GM23338 (cell line): ENCODE measurements around the gene PDE4D. TPM values are rescaled to one million over a fixed set of nuclear protein-coding genes. Genes with fewer than 3 reads are reported as not detected.

Source experiments
- ATAC-seq: fragments of 200-7000 bp; cut with Tn5 transposase; 3 replicates; pipeline ENCODE4 v1.9.1; 2020
- DNase-seq: peaks from one replicate; pipeline ENCODE4 v3.0.0-alpha.2; 2015; ENCODE audit warnings: low spot score
- H2AFZ ChIP-seq: fragments of 200-600 bp; sonication (generic); 2 replicates; pipeline ENCODE4 v1.8.0; 2016; ENCODE audit warnings: antibody characterized with exemption, mild to moderate bottlenecking, moderate library complexity
- H3F3A ChIP-seq: fragments of 200-600 bp; sonication (generic); replicated peaks from 2 replicates; pipeline ENCODE4 v1.8.0; 2017; ENCODE audit warnings: antibody characterized with exemption, mixed run types, low read depth
- H3K27ac ChIP-seq: fragments of 200-600 bp; sonication (generic); 2 replicates; pipeline ENCODE4 v1.6.1; 2016; ENCODE audit warnings: low read depth
- H3K27me3 ChIP-seq: fragments of 200-600 bp; sonication (generic); 2 replicates; pipeline ENCODE4 v1.8.0; 2016; ENCODE audit warnings: mild to moderate bottlenecking, mixed run types, moderate library complexity; ENCODE audit not compliant: insufficient read depth
- H3K36me3 ChIP-seq: fragments of 200-600 bp; sonication (generic); 2 replicates; pipeline ENCODE4 v1.8.0; 2016; ENCODE audit warnings: mild to moderate bottlenecking; ENCODE audit not compliant: insufficient read depth
- H3K4me1 ChIP-seq: fragments of 200-600 bp; sonication (generic); 2 replicates; pipeline ENCODE4 v1.8.0; 2016; ENCODE audit warnings: mild to moderate bottlenecking, moderate library complexity; ENCODE audit not compliant: insufficient read depth
- H3K4me2 ChIP-seq: fragments of 200-600 bp; sonication (generic); 2 replicates; pipeline ENCODE4 v1.7.1; 2017; ENCODE audit warnings: mixed run types
- H3K4me3 ChIP-seq: fragments of 200-600 bp; sonication (generic); 2 replicates; pipeline ENCODE4 v1.6.1; 2016; ENCODE audit warnings: mixed run types
- H3K79me2 ChIP-seq: fragments of 200-600 bp; sonication (generic); replicated peaks from 2 replicates; pipeline ENCODE4 v1.8.0; 2017; ENCODE audit warnings: mild to moderate bottlenecking; ENCODE audit not compliant: insufficient read depth
- H3K9me2 ChIP-seq: fragments of 200-600 bp; sonication (generic); 2 replicates; pipeline ENCODE4 v1.8.0; 2017; ENCODE audit not compliant: insufficient read depth
- H4K20me1 ChIP-seq: fragments of 200-600 bp; sonication (generic); replicated peaks from 2 replicates; pipeline ENCODE4 v1.8.0; 2017; ENCODE audit warnings: mild to moderate bottlenecking; ENCODE audit not compliant: insufficient read depth
- H3K27ac Mint-ChIP-seq: 2 replicates; pipeline ENCODE4 v1.8.0; 2020; ENCODE audit warnings: inconsistent platforms, mild to moderate bottlenecking, moderate library complexity, mixed read lengths
- H3K27me3 Mint-ChIP-seq: 3 replicates; pipeline ENCODE4 v1.8.0; 2022; ENCODE audit warnings: low read depth, mild to moderate bottlenecking, moderate library complexity, mixed read lengths, inconsistent platforms; ENCODE audit not compliant: insufficient read depth, poor library complexity
- H3K36me3 Mint-ChIP-seq: 3 replicates; pipeline ENCODE4 v1.8.0; 2021; ENCODE audit warnings: low read depth, mild to moderate bottlenecking, inconsistent platforms, moderate library complexity, mixed read lengths
- H3K4me1 Mint-ChIP-seq: 3 replicates; pipeline ENCODE4 v1.8.0; 2020; ENCODE audit warnings: mild to moderate bottlenecking, inconsistent platforms, mixed read lengths
- H3K4me3 Mint-ChIP-seq: 3 replicates; pipeline ENCODE4 v1.8.0; 2021; ENCODE audit warnings: moderate library complexity, mild to moderate bottlenecking, inconsistent platforms, mixed read lengths
- H3K9me3 Mint-ChIP-seq: 3 replicates; pipeline ENCODE4 v1.8.0; 2020; ENCODE audit warnings: moderate library complexity, mild to moderate bottlenecking, inconsistent platforms, mixed read lengths
- CREB1 ChIP-seq: fragments of 250-450 bp; sonication (Bioruptor Pico); IDR thresholded peaks from 2 replicates; pipeline ENCODE4 v1.5.0; 2020; ENCODE audit warnings: low read depth, mild to moderate bottlenecking, moderate library complexity
- EZH2 ChIP-seq: fragments of 200-600 bp; sonication (generic); IDR thresholded peaks from one replicate; pipeline ENCODE4 v1.8.0; 2017; ENCODE audit warnings: antibody characterized with exemption, mild to moderate bottlenecking, low read depth; ENCODE audit not compliant: unreplicated experiment
- JUNB ChIP-seq: IDR thresholded peaks from one replicate; pipeline ENCODE4 v1.6.1; 2016; ENCODE audit warnings: antibody characterized with exemption; ENCODE audit not compliant: unreplicated experiment
- NANOG ChIP-seq: IDR thresholded peaks from 2 replicates; pipeline ENCODE4 v1.6.1; 2016; ENCODE audit warnings: antibody characterized with exemption, borderline replicate concordance
- STAT1 ChIP-seq: IDR thresholded peaks from one replicate; pipeline ENCODE4 v1.6.1; 2016; ENCODE audit warnings: antibody characterized with exemption; ENCODE audit not compliant: unreplicated experiment
- ZNF114 ChIP-seq: fragments of 250-450 bp; sonication (Bioruptor Pico); IDR thresholded peaks from 2 replicates; pipeline ENCODE4 v1.5.0; 2020; ENCODE audit warnings: mild to moderate bottlenecking, moderate library complexity
- ZNF331 ChIP-seq: fragments of 250-450 bp; sonication (Bioruptor Pico); IDR thresholded peaks from 2 replicates; pipeline ENCODE4 v1.5.0; 2020; ENCODE audit warnings: low read depth, mild to moderate bottlenecking, moderate library complexity
- polyA plus RNA-seq: library from polyadenylated mRNA; unstranded; fragments of >200 nt; fragmentation: Nextera tagmentation; extraction: Ambion mirVana; gene quantifications from 2 replicates; pipeline ENCODE4 v1.2.1, GENCODE V29; 2016
- total RNA-seq: library from RNA; depleted of rRNA; stranded (reverse); fragments of >200 nt; shearing (Covaris generic); gene quantifications from 2 replicates; pipeline ENCODE4 v1.2.3, GENCODE V29; 2014
- TF ChIP-seq, protein P1 (sequence below), 2 experiments: fragments of 200-600 bp in 1 of 2; sonication (generic) in 1 of 2; conservative IDR thresholded peaks; 2 replicates each; pipeline versions ENCODE4 v1.5.1 to v1.6.1; 2016 to 2017; ENCODE audit warnings: antibody characterized with exemption in 2 of 2, low read depth in 2 of 2, mild to moderate bottlenecking in 2 of 2, moderate library complexity in 1 of 2
- TF ChIP-seq, protein P2 (sequence below): fragments of 250-450 bp; sonication (Bioruptor Pico); IDR thresholded peaks from 2 replicates; pipeline ENCODE4 v1.5.0; 2020; ENCODE audit warnings: mild to moderate bottlenecking, moderate library complexity
- TF ChIP-seq, protein P3 (sequence below): IDR thresholded peaks from 2 replicates; pipeline ENCODE4 v1.6.1; 2016; ENCODE audit warnings: antibody characterized with exemption

PDE4D gene
- total and polyA plus RNA-seq, 2 experiments from 2014 or later: 2.1 to 4.7 TPM

DNA sequence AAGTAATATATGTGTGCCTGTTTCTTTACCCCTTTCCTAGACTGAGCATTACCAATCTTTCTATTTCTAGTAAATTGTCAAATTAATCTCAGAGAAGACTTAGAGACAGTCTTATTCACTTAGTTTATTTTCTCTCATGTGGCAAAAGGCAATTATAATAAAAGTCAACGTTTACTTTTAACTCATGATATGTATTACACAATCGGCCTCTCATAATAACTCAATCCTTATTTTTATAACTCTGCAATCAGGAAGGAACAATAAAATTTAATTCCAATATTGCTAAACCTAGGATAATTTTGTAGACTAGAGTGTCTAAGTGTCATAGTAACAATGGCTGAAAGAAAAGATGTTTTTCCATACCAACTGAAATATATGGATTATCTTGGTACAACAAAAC lies 214.6 kb downstream of the PDE4D start:
- Mint-ChIP-seq H3K27me3 (no peaks in the 10 kb centered on the region), H3K27ac (no peak overlapping the region), H3K9me3 (no peaks in the 10 kb centered on the region), H3K4me3 (no peak overlapping the region), H3K4me1 (no peaks in the 10 kb centered on the region), H3K36me3 (no peaks in the 10 kb centered on the region)
- Histone ChIP-seq H3K27ac (no peak overlapping the region), H3K36me3 (no peaks in the 10 kb centered on the region), H3K27me3 (no peaks in the 10 kb centered on the region), H4K20me1 (no peaks in the 10 kb centered on the region), H3K4me1 (no peaks in the 10 kb centered on the region), H3K79me2 (no peaks in the 10 kb centered on the region), H3K4me3 (no peak overlapping the region), H2AFZ (no peak overlapping the region), H3K9me2 (no peaks in the 10 kb centered on the region), H3K4me2 (no peak overlapping the region), H3F3A (no peaks in the 10 kb centered on the region)
- DNase-seq (no peak), ATAC-seq (no peak)
- TF ChIP-seq, protein P1, sequence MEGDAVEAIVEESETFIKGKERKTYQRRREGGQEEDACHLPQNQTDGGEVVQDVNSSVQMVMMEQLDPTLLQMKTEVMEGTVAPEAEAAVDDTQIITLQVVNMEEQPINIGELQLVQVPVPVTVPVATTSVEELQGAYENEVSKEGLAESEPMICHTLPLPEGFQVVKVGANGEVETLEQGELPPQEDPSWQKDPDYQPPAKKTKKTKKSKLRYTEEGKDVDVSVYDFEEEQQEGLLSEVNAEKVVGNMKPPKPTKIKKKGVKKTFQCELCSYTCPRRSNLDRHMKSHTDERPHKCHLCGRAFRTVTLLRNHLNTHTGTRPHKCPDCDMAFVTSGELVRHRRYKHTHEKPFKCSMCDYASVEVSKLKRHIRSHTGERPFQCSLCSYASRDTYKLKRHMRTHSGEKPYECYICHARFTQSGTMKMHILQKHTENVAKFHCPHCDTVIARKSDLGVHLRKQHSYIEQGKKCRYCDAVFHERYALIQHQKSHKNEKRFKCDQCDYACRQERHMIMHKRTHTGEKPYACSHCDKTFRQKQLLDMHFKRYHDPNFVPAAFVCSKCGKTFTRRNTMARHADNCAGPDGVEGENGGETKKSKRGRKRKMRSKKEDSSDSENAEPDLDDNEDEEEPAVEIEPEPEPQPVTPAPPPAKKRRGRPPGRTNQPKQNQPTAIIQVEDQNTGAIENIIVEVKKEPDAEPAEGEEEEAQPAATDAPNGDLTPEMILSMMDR (conservative IDR thresholded peaks at IDR 0.05; ENCODE audit: low read depth in 2 of 2): no peak
- TF ChIP-seq ZNF114 (CRISPR knock-in tag) (no peak), STAT1 (no peak), EZH2 (no peak)

DNA sequence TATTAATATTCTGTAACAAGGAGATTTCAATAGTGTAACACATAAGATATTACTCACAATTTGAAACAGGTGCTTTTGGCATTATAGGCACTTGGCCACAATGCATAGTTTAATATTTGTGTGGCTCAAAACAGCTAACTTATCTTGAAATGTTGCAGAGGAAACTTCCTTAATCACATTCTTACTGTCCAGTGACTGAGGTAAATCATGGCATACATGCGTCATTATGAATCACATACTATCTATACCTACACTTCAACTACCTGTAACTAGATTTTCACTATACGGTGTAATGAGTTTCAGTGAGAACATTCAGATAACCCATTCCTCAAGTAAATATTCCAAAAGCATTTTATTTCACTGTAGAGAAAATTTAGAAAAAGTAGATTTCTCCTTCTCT lies 218.8 kb downstream of the PDE4D start:
- Histone ChIP-seq H3F3A (no peaks in the 10 kb centered on the region), H4K20me1 (no peaks in the 10 kb centered on the region)
- no peak overlapping the region for H3K27ac Mint-ChIP-seq
- TF ChIP-seq, protein P1 (conservative IDR thresholded peaks at IDR 0.05; ENCODE audit: low read depth in 2 of 2): no peak
- TF ChIP-seq, protein P2, sequence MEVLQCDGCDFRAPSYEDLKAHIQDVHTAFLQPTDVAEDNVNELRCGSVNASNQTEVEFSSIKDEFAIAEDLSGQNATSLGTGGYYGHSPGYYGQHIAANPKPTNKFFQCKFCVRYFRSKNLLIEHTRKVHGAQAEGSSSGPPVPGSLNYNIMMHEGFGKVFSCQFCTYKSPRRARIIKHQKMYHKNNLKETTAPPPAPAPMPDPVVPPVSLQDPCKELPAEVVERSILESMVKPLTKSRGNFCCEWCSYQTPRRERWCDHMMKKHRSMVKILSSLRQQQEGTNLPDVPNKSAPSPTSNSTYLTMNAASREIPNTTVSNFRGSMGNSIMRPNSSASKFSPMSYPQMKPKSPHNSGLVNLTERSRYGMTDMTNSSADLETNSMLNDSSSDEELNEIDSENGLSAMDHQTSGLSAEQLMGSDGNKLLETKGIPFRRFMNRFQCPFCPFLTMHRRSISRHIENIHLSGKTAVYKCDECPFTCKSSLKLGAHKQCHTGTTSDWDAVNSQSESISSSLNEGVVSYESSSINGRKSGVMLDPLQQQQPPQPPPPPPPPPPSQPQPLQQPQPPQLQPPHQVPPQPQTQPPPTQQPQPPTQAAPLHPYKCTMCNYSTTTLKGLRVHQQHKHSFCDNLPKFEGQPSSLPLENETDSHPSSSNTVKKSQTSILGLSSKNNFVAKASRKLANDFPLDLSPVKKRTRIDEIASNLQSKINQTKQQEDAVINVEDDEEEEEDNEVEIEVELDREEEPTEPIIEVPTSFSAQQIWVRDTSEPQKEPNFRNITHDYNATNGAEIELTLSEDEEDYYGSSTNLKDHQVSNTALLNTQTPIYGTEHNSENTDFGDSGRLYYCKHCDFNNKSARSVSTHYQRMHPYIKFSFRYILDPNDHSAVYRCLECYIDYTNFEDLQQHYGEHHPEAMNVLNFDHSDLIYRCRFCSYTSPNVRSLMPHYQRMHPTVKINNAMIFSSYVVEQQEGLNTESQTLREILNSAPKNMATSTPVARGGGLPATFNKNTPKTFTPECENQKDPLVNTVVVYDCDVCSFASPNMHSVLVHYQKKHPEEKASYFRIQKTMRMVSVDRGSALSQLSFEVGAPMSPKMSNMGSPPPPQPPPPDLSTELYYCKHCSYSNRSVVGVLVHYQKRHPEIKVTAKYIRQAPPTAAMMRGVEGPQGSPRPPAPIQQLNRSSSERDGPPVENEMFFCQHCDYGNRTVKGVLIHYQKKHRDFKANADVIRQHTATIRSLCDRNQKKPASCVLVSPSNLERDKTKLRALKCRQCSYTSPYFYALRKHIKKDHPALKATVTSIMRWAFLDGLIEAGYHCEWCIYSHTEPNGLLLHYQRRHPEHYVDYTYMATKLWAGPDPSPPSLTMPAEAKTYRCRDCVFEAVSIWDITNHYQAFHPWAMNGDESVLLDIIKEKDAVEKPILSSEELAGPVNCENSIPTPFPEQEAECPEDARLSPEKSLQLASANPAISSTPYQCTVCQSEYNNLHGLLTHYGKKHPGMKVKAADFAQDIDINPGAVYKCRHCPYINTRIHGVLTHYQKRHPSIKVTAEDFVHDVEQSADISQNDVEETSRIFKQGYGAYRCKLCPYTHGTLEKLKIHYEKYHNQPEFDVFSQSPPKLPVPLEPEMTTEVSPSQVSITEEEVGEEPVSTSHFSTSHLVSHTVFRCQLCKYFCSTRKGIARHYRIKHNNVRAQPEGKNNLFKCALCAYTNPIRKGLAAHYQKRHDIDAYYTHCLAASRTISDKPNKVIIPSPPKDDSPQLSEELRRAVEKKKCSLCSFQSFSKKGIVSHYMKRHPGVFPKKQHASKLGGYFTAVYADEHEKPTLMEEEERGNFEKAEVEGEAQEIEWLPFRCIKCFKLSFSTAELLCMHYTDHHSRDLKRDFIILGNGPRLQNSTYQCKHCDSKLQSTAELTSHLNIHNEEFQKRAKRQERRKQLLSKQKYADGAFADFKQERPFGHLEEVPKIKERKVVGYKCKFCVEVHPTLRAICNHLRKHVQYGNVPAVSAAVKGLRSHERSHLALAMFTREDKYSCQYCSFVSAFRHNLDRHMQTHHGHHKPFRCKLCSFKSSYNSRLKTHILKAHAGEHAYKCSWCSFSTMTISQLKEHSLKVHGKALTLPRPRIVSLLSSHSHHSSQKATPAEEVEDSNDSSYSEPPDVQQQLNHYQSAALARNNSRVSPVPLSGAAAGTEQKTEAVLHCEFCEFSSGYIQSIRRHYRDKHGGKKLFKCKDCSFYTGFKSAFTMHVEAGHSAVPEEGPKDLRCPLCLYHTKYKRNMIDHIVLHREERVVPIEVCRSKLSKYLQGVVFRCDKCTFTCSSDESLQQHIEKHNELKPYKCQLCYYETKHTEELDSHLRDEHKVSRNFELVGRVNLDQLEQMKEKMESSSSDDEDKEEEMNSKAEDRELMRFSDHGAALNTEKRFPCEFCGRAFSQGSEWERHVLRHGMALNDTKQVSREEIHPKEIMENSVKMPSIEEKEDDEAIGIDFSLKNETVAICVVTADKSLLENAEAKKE (CRISPR knock-in tag): no peak
- TF ChIP-seq ZNF331: no peak
- no peak for TF ChIP-seq STAT1
- TF ChIP-seq, protein P3, sequence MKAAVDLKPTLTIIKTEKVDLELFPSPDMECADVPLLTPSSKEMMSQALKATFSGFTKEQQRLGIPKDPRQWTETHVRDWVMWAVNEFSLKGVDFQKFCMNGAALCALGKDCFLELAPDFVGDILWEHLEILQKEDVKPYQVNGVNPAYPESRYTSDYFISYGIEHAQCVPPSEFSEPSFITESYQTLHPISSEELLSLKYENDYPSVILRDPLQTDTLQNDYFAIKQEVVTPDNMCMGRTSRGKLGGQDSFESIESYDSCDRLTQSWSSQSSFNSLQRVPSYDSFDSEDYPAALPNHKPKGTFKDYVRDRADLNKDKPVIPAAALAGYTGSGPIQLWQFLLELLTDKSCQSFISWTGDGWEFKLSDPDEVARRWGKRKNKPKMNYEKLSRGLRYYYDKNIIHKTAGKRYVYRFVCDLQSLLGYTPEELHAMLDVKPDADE: no peak
- no peak for TF ChIP-seq NANOG
- no peak for TF ChIP-seq JUNB
- TF ChIP-seq CREB1 (CRISPR knock-in tag): no peak

More for the DNA sequence above, 218.8 kb downstream of the PDE4D start:
- H3K9me2 ChIP-seq: no peaks in the 10 kb centered on the region
- H3K79me2 ChIP-seq: no peaks in the 10 kb centered on the region
- no peaks in the 10 kb centered on the region for H3K36me3 ChIP-seq
- no peaks in the 10 kb centered on the region for H3K36me3 Mint-ChIP-seq
- peaks cover 3% of the 10 kb centered on the region; the same call in 1 of the 3 replicates for H3K4me1 Mint-ChIP-seq
- H3K27me3 Mint-ChIP-seq: no peaks in the 10 kb centered on the region
- no peaks in the 10 kb centered on the region for H3K9me3 Mint-ChIP-seq
- H3K4me1 ChIP-seq: no peaks in the 10 kb centered on the region
- H3K4me3 ChIP-seq: no peak overlapping the region
- no peak overlapping the region for H3K4me3 Mint-ChIP-seq
- no peak overlapping the region for H3K4me2 ChIP-seq
- no peaks in the 10 kb centered on the region for H3K27me3 ChIP-seq
- no peak overlapping the region for H2AFZ ChIP-seq
- DNase-seq (no peak), ATAC-seq (no peak)
- H3K27ac ChIP-seq: no peak overlapping the region
